Measurements from ENCODE around the gene TAF1B.

TAF1B gene

GRCh38 chr2:9949239-9949991 is 106.1 kb downstream of the TAF1B start:
- H3K27ac ChIP-seq (ENCODE audit: low read depth in 2 of 2, low read length in 2 of 2), result no peak overlapping the region
- no peak overlapping the region for H3K9ac ChIP-seq (ENCODE audit: low read depth in 1 of 2, low read length in 2 of 2)
- H3K27me3 ChIP-seq (ENCODE audit: control insufficient read depth in 2 of 2, insufficient read depth in 2 of 2, low read length in 2 of 2), result peaks cover 19 to 21% of the 10 kb centered on the region in 2 donors
- no peaks in the 10 kb centered on the region for H3K9me3 ChIP-seq (ENCODE audit: control insufficient read depth in 2 of 2, low read length in 2 of 2)
- peaks cover 13 to 16% of the 10 kb centered on the region in 2 donors for H3K4me1 ChIP-seq (ENCODE audit: control insufficient read depth in 2 of 2, insufficient read depth in 2 of 2, low read length in 2 of 2)
- no peaks in the 10 kb centered on the region for H3K36me3 ChIP-seq (ENCODE audit: control insufficient read depth in 2 of 2, insufficient read depth in 2 of 2, low read length in 2 of 2)
- H3K4me3 ChIP-seq (ENCODE audit: low read length in 2 of 2), result no peak overlapping the region

DNA sequence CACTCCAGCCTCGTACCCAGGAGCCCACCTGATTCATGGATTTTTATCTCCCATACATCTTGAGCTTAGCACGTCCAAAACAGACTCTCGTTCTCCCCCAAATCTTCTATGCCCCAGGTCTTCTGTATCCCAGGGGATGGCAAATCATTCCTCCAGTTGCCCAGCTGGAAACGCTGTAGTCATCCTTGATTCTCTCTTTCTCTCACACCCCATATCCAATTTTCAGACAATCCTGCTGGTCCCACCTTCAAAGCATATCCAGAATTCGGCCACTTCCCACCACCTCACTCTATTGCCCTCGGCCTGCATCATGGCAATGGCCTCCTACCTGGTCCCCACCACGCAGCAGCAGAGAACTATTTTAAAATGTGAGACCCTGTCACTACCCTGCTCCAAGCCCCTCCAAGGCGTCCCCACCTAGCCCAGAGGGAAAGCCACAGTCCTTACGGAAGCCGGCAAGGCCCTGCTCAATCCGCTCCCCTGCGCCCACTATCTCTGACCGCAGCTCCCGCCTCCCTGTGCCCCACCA is 106.8 kb downstream of the TAF1B start:
- H3K9me3 ChIP-seq (ENCODE audit: control insufficient read depth in 2 of 2, low read length in 2 of 2), result no peaks in the 10 kb centered on the region
- H3K4me1 ChIP-seq (ENCODE audit: control insufficient read depth in 2 of 2, insufficient read depth in 2 of 2, low read length in 2 of 2), result peaks cover 14 to 16% of the 10 kb centered on the region in 2 donors
- H3K9ac ChIP-seq (ENCODE audit: low read depth in 1 of 2, low read length in 2 of 2), result no peak overlapping the region
- peaks cover 21 to 23% of the 10 kb centered on the region in 2 donors for H3K27me3 ChIP-seq (ENCODE audit: control insufficient read depth in 2 of 2, insufficient read depth in 2 of 2, low read length in 2 of 2)
- no peaks in the 10 kb centered on the region for H3K36me3 ChIP-seq (ENCODE audit: control insufficient read depth in 2 of 2, insufficient read depth in 2 of 2, low read length in 2 of 2)
- H3K27ac ChIP-seq (ENCODE audit: low read depth in 2 of 2, low read length in 2 of 2), result no peak overlapping the region
- H3K4me3 ChIP-seq (ENCODE audit: low read length in 2 of 2), result no peak overlapping the region

DNA sequence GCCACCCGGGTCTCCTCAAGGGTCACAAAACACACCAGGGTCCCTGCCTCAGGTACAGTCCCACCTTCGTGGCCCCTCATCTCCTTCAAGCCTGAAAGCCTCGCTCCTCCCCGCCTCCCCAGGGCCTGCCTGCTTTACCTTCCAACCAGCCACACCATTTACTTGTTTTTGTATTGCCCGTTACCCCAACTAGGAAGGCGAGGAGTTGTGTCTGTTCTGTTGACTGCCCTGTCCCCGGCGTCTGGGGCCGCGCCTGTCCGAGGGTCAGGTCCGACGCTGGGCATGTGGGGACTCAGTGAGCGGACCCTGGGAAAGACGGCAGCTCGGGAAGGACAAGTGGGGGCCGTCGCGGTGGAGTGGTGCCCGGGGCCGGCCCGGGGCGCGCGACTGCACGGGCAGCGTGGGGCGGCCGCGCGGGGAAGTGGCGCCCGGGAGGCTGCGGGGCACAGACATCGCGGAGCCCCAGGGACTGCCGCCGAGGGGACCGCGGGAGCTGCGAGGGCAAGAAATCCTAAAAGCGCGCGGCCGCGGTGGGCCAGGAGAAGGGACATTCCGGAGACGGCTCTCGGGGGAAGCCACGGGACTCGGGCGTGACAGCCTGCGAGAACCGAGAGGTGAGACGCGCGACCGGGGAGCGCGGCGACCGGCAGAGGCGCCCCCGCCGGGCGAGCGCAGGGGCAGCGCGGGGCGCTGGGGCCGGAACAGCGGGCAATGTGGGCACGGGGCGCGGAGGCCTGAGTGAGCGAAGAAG is 107.4 kb downstream of the TAF1B start:
- H3K9ac ChIP-seq (ENCODE audit: low read depth in 1 of 2, low read length in 2 of 2), result peak overlapping the region in 1 of 2 donors; percentile 60
- H3K9me3 ChIP-seq (ENCODE audit: control insufficient read depth in 2 of 2, low read length in 2 of 2), result no peaks in the 10 kb centered on the region
- no peaks in the 10 kb centered on the region for H3K36me3 ChIP-seq (ENCODE audit: control insufficient read depth in 2 of 2, insufficient read depth in 2 of 2, low read length in 2 of 2)
- H3K27me3 ChIP-seq (ENCODE audit: control insufficient read depth in 2 of 2, insufficient read depth in 2 of 2, low read length in 2 of 2), result peaks cover 23 to 26% of the 10 kb centered on the region in 2 donors
- H3K4me1 ChIP-seq (ENCODE audit: control insufficient read depth in 2 of 2, insufficient read depth in 2 of 2, low read length in 2 of 2), result peaks cover 14 to 16% of the 10 kb centered on the region in 2 donors
- peak overlapping the region in 1 of 2 donors; percentile 9 for H3K27ac ChIP-seq (ENCODE audit: low read depth in 2 of 2, low read length in 2 of 2)
- H3K4me3 ChIP-seq (ENCODE audit: low read length in 2 of 2), result peak overlapping the region; percentile 61 to 72

GRCh38 chr2:9951272-9951521 is 107.9 kb downstream of the TAF1B start:
- H3K27me3 ChIP-seq (ENCODE audit: control insufficient read depth in 2 of 2, insufficient read depth in 2 of 2, low read length in 2 of 2), result peaks cover 25 to 28% of the 10 kb centered on the region in 2 donors
- H3K9ac ChIP-seq (ENCODE audit: low read depth in 1 of 2, low read length in 2 of 2), result peak overlapping the region in 1 of 2 donors; percentile 60
- peak overlapping the region; percentile 61 to 72 for H3K4me3 ChIP-seq (ENCODE audit: low read length in 2 of 2)
- H3K9me3 ChIP-seq (ENCODE audit: control insufficient read depth in 2 of 2, low read length in 2 of 2), result no peaks in the 10 kb centered on the region
- H3K36me3 ChIP-seq (ENCODE audit: control insufficient read depth in 2 of 2, insufficient read depth in 2 of 2, low read length in 2 of 2), result no peaks in the 10 kb centered on the region
- peaks cover 14 to 16% of the 10 kb centered on the region in 2 donors for H3K4me1 ChIP-seq (ENCODE audit: control insufficient read depth in 2 of 2, insufficient read depth in 2 of 2, low read length in 2 of 2)
- no peak overlapping the region for H3K27ac ChIP-seq (ENCODE audit: low read depth in 2 of 2, low read length in 2 of 2)

DNA sequence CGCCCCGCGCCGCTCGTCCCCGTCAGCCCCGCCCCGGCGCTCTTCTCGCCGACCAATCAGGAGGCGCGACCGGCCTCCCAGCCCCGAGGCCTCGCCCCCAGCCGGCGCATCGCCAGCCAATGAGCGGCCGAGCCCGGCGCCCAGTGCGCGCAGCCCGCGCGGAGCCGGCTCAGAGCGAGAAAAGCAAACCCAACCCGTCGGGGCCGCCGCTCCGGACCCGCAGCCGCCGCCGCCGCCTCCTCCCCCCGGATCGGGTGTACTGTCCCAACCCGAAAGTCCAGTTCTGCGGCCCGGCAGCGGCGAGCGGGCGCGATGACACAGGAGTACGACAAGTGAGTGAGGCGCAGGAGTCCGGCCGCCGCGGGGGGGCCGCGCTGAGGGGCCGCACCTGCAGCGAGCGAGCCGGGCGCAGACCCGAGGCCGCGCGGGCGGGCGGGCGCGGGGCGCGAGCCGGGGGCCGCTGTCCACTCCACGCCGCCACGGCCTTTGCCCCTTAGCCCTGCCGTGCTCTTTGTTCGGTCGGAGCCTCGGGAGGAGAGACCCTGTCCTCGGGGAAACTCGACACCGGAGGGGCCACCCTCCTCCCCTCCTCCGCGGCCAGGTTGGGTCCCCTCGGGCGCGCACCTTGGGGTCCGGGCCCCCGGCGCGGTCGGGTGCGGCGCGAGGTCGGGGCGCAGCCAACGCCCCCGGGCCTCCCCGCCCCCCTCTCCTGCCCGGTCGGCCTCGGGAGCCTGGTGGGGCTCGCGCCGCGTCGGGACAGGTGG is 108.4 kb downstream of the TAF1B start, which contains the start of gene GRHL1:
TSS of gene GRHL1 (plus strand) at position 172 of the 764 bp plus-strand sequence. CDS start at position 313, 141 bp downstream.
- no peaks in the 10 kb centered on the region for H3K36me3 ChIP-seq (ENCODE audit: control insufficient read depth in 2 of 2, insufficient read depth in 2 of 2, low read length in 2 of 2)
- H3K9ac ChIP-seq (ENCODE audit: low read depth in 1 of 2, low read length in 2 of 2), result peak within 1 kb of the TSS in 1 of 2 donors; percentile 65
- H3K9me3 ChIP-seq (ENCODE audit: control insufficient read depth in 2 of 2, low read length in 2 of 2), result no peaks in the 10 kb centered on the region
- peak within 1 kb of the TSS; percentile 63 to 72 for H3K4me3 ChIP-seq (ENCODE audit: low read length in 2 of 2)
- peaks cover 14 to 16% of the 10 kb centered on the region in 2 donors for H3K4me1 ChIP-seq (ENCODE audit: control insufficient read depth in 2 of 2, insufficient read depth in 2 of 2, low read length in 2 of 2)
- H3K27me3 ChIP-seq (ENCODE audit: control insufficient read depth in 2 of 2, insufficient read depth in 2 of 2, low read length in 2 of 2), result peaks cover 25 to 28% of the 10 kb centered on the region in 2 donors
- H3K27ac ChIP-seq (ENCODE audit: low read depth in 2 of 2, low read length in 2 of 2), result peak within 1 kb of the TSS in 1 of 2 donors; percentile 9

DNA sequence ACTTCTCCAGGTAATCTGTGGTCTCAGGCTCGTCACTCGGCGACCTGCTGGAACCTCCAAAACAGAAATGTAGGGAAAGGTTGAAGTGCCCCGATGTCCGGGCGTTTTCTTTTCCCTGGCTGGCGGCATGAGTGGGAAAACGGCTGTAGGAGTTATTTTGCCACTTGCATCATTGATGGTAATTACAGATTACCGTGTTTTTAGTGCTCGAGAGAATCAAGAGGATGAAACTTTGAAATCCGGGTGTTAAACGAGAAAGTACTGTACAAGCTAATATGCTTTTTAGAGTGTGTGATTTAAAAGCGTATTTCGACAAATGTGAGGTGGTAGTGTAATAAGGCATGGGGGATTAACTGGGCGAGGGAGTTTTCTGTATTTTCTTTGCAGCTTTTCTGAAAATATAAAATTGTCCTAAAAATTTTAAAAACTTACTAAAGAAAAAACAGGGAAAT is 109.0 kb downstream of the TAF1B start:
- Histone ChIP-seq H3K4me3 (ENCODE audit: low read length in 2 of 2) (peak overlapping the region; percentile 63 to 66), H3K9ac (ENCODE audit: low read depth in 1 of 2, low read length in 2 of 2) (peak overlapping the region in 1 of 2 donors; percentile 65), H3K4me1 (ENCODE audit: control insufficient read depth in 2 of 2, insufficient read depth in 2 of 2, low read length in 2 of 2) (peaks cover 14 to 16% of the 10 kb centered on the region in 2 donors), H3K27ac (ENCODE audit: low read depth in 2 of 2, low read length in 2 of 2) (no peak overlapping the region), H3K27me3 (ENCODE audit: control insufficient read depth in 2 of 2, insufficient read depth in 2 of 2, low read length in 2 of 2) (peaks cover 25 to 28% of the 10 kb centered on the region in 2 donors), H3K36me3 (ENCODE audit: control insufficient read depth in 2 of 2, insufficient read depth in 2 of 2, low read length in 2 of 2) (no peaks in the 10 kb centered on the region), H3K9me3 (ENCODE audit: control insufficient read depth in 2 of 2, low read length in 2 of 2) (no peaks in the 10 kb centered on the region)

GRCh38 chr2:9952856-9953503 is 109.7 kb downstream of the TAF1B start:
- Histone ChIP-seq H3K27ac (ENCODE audit: low read depth in 2 of 2, low read length in 2 of 2) (no peak overlapping the region), H3K36me3 (ENCODE audit: control insufficient read depth in 2 of 2, insufficient read depth in 2 of 2, low read length in 2 of 2) (no peaks in the 10 kb centered on the region), H3K4me3 (ENCODE audit: low read length in 2 of 2) (no peak overlapping the region), H3K9ac (ENCODE audit: low read depth in 1 of 2, low read length in 2 of 2) (no peak overlapping the region), H3K27me3 (ENCODE audit: control insufficient read depth in 2 of 2, insufficient read depth in 2 of 2, low read length in 2 of 2) (peaks cover 25 to 28% of the 10 kb centered on the region in 2 donors), H3K9me3 (ENCODE audit: control insufficient read depth in 2 of 2, low read length in 2 of 2) (no peaks in the 10 kb centered on the region), H3K4me1 (ENCODE audit: control insufficient read depth in 2 of 2, insufficient read depth in 2 of 2, low read length in 2 of 2) (peaks cover 14 to 16% of the 10 kb centered on the region in 2 donors)

DNA sequence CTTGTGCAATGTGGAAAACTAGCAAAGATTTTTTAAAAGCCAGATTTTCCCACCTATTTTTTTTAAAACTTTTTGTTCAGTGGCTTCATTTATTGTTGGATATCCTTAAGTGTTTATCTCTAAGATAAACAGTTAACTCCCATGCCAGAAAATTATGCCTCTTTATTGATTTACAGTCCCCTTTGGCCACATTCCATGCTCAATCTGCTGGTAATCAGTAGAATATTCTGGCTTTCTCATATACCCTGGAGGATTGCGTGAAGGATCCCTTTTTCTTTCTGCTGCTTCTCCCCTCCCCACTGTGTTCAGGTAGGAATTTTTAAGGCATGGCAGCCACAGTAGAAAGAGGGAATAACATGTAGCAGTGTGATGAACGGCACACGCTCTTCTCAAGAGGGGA is 110.9 kb downstream of the TAF1B start:
- peaks cover 25 to 28% of the 10 kb centered on the region in 2 donors for H3K27me3 ChIP-seq (ENCODE audit: control insufficient read depth in 2 of 2, insufficient read depth in 2 of 2, low read length in 2 of 2)
- H3K36me3 ChIP-seq (ENCODE audit: control insufficient read depth in 2 of 2, insufficient read depth in 2 of 2, low read length in 2 of 2), result no peaks in the 10 kb centered on the region
- no peaks in the 10 kb centered on the region for H3K9me3 ChIP-seq (ENCODE audit: control insufficient read depth in 2 of 2, low read length in 2 of 2)
- no peak overlapping the region for H3K4me3 ChIP-seq (ENCODE audit: low read length in 2 of 2)
- H3K4me1 ChIP-seq (ENCODE audit: control insufficient read depth in 2 of 2, insufficient read depth in 2 of 2, low read length in 2 of 2), result peaks cover 14 to 16% of the 10 kb centered on the region in 2 donors
- no peak overlapping the region for H3K9ac ChIP-seq (ENCODE audit: low read depth in 1 of 2, low read length in 2 of 2)
- no peak overlapping the region for H3K27ac ChIP-seq (ENCODE audit: low read depth in 2 of 2, low read length in 2 of 2)

GRCh38 chr2:9958057-9958456 is 114.8 kb downstream of the TAF1B start:
- Histone ChIP-seq H3K9me3 (ENCODE audit: control insufficient read depth in 2 of 2, low read length in 2 of 2) (no peaks in the 10 kb centered on the region), H3K4me1 (ENCODE audit: control insufficient read depth in 2 of 2, insufficient read depth in 2 of 2, low read length in 2 of 2) (peaks cover 3 to 4% of the 10 kb centered on the region in 2 donors)

More at GRCh38 chr2:9958057-9958456, 114.8 kb downstream of the TAF1B start:
- Histone ChIP-seq H3K9ac (ENCODE audit: low read depth in 1 of 2, low read length in 2 of 2) (no peak overlapping the region), H3K36me3 (ENCODE audit: control insufficient read depth in 2 of 2, insufficient read depth in 2 of 2, low read length in 2 of 2) (no peaks in the 10 kb centered on the region), H3K27ac (ENCODE audit: low read depth in 2 of 2, low read length in 2 of 2) (no peak overlapping the region), H3K4me3 (ENCODE audit: low read length in 2 of 2) (no peak overlapping the region), H3K27me3 (ENCODE audit: control insufficient read depth in 2 of 2, insufficient read depth in 2 of 2, low read length in 2 of 2) (peaks cover 7 to 16% of the 10 kb centered on the region in 2 donors)

Measured in mucosa of rectum (tissue), 2 donors.